Epithelial cell of proximal tubule (primary cell): ENCODE measurements around the gene RAPGEF4. TPM values are rescaled to one million over a fixed set of nuclear protein-coding genes. Genes with fewer than 3 reads are reported as not detected.

Experiments used
- DNase-seq: peaks from one replicate; pipeline ENCODE4 v3.0.0-alpha.2; 2011; ENCODE audit warnings: low read depth
- H3K4me3 ChIP-seq: 2 replicates; pipeline ENCODE4 v1.5.1; 2011; ENCODE audit warnings: low read depth, mild to moderate bottlenecking, low read length
- total RNA-seq: library from RNA; depleted of rRNA; stranded (reverse); fragments of >200 nt; gene quantifications from 2 replicates; pipeline ENCODE4 v1.2.3, GENCODE V29; 2015
- TF ChIP-seq, protein P1 (sequence below): conservative IDR thresholded peaks from 2 replicates; pipeline ENCODE4 v1.5.1; 2012; ENCODE audit warnings: low read depth, mild to moderate bottlenecking, low read length

Gene RAPGEF4
- total RNA-seq, 1 donor from 2014 or later = 0.81 TPM

DNA sequence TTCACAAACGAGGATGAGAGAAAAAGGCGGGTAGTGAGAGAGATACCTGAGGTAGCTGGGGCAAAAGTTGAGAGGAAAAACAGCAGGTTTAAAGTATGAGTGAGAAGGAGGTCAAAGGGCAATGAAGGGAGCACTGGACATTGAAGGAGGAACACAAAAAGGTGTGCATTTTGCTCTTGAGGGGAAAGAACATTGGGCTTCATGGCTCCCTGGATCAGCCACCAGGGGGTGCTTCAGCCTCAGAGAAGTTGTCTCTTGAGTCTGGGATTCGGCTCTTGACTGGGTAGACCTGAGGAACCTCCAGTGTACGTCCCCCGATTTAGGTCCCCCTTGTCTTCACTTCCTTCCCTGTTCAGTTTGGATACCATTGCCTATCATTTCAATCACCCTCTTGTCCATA, 128.5 kb downstream of the RAPGEF4 start:
- TF ChIP-seq, protein P1, sequence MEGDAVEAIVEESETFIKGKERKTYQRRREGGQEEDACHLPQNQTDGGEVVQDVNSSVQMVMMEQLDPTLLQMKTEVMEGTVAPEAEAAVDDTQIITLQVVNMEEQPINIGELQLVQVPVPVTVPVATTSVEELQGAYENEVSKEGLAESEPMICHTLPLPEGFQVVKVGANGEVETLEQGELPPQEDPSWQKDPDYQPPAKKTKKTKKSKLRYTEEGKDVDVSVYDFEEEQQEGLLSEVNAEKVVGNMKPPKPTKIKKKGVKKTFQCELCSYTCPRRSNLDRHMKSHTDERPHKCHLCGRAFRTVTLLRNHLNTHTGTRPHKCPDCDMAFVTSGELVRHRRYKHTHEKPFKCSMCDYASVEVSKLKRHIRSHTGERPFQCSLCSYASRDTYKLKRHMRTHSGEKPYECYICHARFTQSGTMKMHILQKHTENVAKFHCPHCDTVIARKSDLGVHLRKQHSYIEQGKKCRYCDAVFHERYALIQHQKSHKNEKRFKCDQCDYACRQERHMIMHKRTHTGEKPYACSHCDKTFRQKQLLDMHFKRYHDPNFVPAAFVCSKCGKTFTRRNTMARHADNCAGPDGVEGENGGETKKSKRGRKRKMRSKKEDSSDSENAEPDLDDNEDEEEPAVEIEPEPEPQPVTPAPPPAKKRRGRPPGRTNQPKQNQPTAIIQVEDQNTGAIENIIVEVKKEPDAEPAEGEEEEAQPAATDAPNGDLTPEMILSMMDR = peak; percentile 84
- DNase-seq = no peak
- H3K4me3 ChIP-seq = no peak overlapping the region

DNA sequence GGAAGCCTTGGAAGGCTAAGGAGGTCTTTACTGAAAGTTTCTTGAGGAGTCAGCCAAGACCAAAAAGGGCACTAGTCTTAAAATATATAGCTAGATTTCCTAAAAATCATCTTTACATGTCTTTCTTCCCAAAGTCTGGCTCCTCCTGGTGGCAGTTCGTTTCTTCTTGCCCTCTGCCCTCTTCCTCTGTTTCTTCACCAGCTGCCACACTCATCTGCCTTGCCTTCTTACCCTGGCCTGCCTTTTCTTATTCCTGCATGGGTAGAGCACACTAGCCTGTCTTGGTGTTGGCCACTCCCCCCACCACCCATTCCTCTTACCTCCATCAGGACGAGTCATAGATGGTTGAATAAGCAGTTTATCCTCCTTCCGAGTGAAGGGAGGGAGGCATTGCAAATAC, 129.8 kb downstream of the RAPGEF4 start:
- H3K4me3 ChIP-seq = no peak overlapping the region
- TF ChIP-seq, protein P1 = peak; percentile 39
- no peak for DNase-seq

DNA sequence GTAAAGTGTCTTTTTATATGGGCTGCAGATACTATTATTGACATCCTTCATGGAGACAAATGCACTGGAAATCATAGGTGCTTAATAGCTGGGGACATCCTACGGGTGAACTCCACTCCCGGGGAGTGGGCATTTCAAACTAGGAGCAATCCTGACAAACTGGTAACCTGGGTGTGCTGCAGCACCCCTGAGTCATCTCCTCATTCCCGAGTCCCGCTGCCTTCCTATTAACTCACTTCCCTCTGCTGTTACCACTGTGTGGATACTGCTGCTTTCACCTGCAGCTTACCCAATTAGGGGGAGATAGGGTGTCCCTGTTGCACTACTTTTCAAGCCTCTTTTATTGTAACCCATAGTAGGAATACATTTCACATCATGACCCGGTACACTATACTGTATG, 134.2 kb downstream of the RAPGEF4 start:
- TF ChIP-seq, protein P1 = no peak
- no peak for DNase-seq
- no peak overlapping the region for H3K4me3 ChIP-seq

- no peak for DNase-seq
- TF ChIP-seq, protein P1 = no peak
- H3K4me3 ChIP-seq = no peak overlapping the region
Measured at GRCh38 chr2:172870396-172870795, 134.8 kb downstream of the RAPGEF4 start.

- TF ChIP-seq, protein P1 = no peak
- no peak overlapping the region for H3K4me3 ChIP-seq
- DNase-seq = no peak
Measured at GRCh38 chr2:172877826-172878225, 142.2 kb downstream of the RAPGEF4 start.

- TF ChIP-seq, protein P1 = no peak
- H3K4me3 ChIP-seq = no peak overlapping the region
- DNase-seq = no peak
Measured at GRCh38 chr2:172878260-172878659, 142.6 kb downstream of the RAPGEF4 start.

DNA sequence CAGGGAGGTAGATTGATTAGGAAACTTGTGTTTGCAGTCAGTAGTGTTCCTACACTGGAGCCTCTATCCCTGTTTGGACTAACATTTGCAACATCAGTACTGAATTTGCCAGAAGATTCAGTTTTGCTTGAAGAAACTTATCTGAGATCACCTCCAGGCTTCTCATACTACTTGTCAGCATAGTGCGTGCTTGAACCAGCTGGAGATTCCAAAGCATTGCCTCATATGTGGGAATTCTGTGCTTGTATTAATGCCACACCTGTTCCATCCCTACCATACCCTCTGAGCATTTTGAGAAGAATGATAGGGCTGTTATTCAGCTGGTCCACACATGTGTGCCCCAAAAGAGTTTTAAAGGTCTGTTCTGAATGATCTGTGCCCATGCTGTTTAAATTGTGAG, 148.7 kb downstream of the RAPGEF4 start:
- no peak for DNase-seq
- H3K4me3 ChIP-seq = no peak overlapping the region
- TF ChIP-seq, protein P1 = no peak
